WTC11 (cell line): Measurements from ENCODE around the gene CXorf38. TPM values are rescaled to one million over a fixed set of nuclear protein-coding genes. Genes with fewer than 3 reads are reported as not detected.

Source experiments
- ATAC-seq: fragments of 200-7000 bp; cut with Tn5 transposase; 2 replicates; pipeline ENCODE4 v1.10.0; 2021; ENCODE audit warnings: mild to moderate bottlenecking, moderate library complexity
- CTCF ChIA-PET: fragments of 300-600 bp; sonication (Branson Sonifier 250); formaldehyde crosslinking; loops from one replicate; lab custom pipeline; 2021; ENCODE audit warnings: antibody characterized with exemption; lab: Charles Lee
- POLR2A ChIA-PET: fragments of 350-600 bp; sonication (Branson Sonifier 250); formaldehyde crosslinking; loops from one replicate; lab custom pipeline; 2021; ENCODE audit warnings: antibody characterized with exemption; lab: Charles Lee
- DNase-seq: peaks from one replicate; pipeline ENCODE4 v3.0.0; 2021; ENCODE audit warnings: low spot score
- H3K27ac Mint-ChIP-seq: 2 replicates; pipeline ENCODE4 v1.8.0; 2021; ENCODE audit warnings: mixed read lengths
- H3K27me3 Mint-ChIP-seq: 2 replicates; pipeline ENCODE4 v1.8.0; 2021; ENCODE audit warnings: low read depth, mild to moderate bottlenecking, moderate library complexity, mixed read lengths
- H3K36me3 Mint-ChIP-seq: 2 replicates; pipeline ENCODE4 v1.8.0; 2021; ENCODE audit warnings: mixed read lengths
- H3K4me1 Mint-ChIP-seq: 2 replicates; pipeline ENCODE4 v1.8.0; 2022; ENCODE audit warnings: mixed read lengths
- H3K4me3 Mint-ChIP-seq: 2 replicates; pipeline ENCODE4 v1.8.0; 2021; ENCODE audit warnings: mild to moderate bottlenecking, moderate library complexity, mixed read lengths
- H3K9me3 Mint-ChIP-seq: 2 replicates; pipeline ENCODE4 v1.8.0; 2021; ENCODE audit warnings: mixed read lengths
- ATF1 ChIP-seq: sonication (generic); formaldehyde crosslinking; IDR thresholded peaks from 2 replicates; pipeline ENCODE4 v1.8.1; 2023; ENCODE audit warnings: mild to moderate bottlenecking, moderate library complexity, missing genetic modification reagents
- CBFB ChIP-seq: sonication (generic); formaldehyde crosslinking; IDR thresholded peaks from 2 replicates; pipeline ENCODE4 v1.8.1; 2022; ENCODE audit warnings: mild to moderate bottlenecking, low read depth, missing genetic modification reagents
- CREB1 ChIP-seq: sonication (generic); formaldehyde crosslinking; IDR thresholded peaks from 2 replicates; pipeline ENCODE4 v1.8.0; 2023; ENCODE audit warnings: mild to moderate bottlenecking, missing genetic modification reagents
- CREM ChIP-seq: sonication (generic); formaldehyde crosslinking; IDR thresholded peaks from 2 replicates; pipeline ENCODE4 v1.8.1; 2022; ENCODE audit warnings: mild to moderate bottlenecking, missing genetic modification reagents, moderate library complexity
- EMX1 ChIP-seq: fragments of 250-450 bp; sonication (Bioruptor Pico); IDR thresholded peaks from 2 replicates; pipeline ENCODE4 v1.8.0; 2021; ENCODE audit warnings: mild to moderate bottlenecking
- FOXP1 ChIP-seq: sonication (generic); formaldehyde crosslinking; IDR thresholded peaks from 2 replicates; pipeline ENCODE4 v1.8.0; 2022; ENCODE audit warnings: missing genetic modification reagents, mild to moderate bottlenecking, moderate library complexity, borderline replicate concordance
- MYBL2 ChIP-seq: sonication (generic); formaldehyde crosslinking; IDR thresholded peaks from 2 replicates; pipeline ENCODE4 v1.8.1; 2023; ENCODE audit warnings: mild to moderate bottlenecking, moderate library complexity, missing genetic modification reagents
- NFATC4 ChIP-seq: fragments of 250-450 bp; sonication (Bioruptor Pico); IDR thresholded peaks from 2 replicates; pipeline ENCODE4 v1.9.0; 2021; ENCODE audit warnings: mild to moderate bottlenecking
- SOX15 ChIP-seq: fragments of 250-450 bp; sonication (Bioruptor Pico); IDR thresholded peaks from 2 replicates; pipeline ENCODE4 v1.9.0; 2021; ENCODE audit warnings: mild to moderate bottlenecking
- ZNF138 ChIP-seq: sonication (generic); formaldehyde crosslinking; conservative IDR thresholded peaks from 2 replicates; pipeline ENCODE4 v1.8.1; 2022; ENCODE audit warnings: mild to moderate bottlenecking, moderate library complexity, missing genetic modification reagents
- ZNF423 ChIP-seq: fragments of 250-450 bp; sonication (Bioruptor Pico); IDR thresholded peaks from 2 replicates; pipeline ENCODE4 v2.1.2; 2022; ENCODE audit warnings: mild to moderate bottlenecking, moderate library complexity
- total RNA-seq: library from RNA; stranded (reverse); gene quantifications from 3 replicates; pipeline ENCODE4 v1.2.3, GENCODE V29; 2021
- TF ChIP-seq, protein P1 (sequence below): fragments of 250-450 bp; sonication (Bioruptor Pico); IDR thresholded peaks from 2 replicates; pipeline ENCODE4 v1.8.0; 2021; ENCODE audit warnings: mild to moderate bottlenecking
- TF ChIP-seq, protein P2 (sequence below): sonication (generic); formaldehyde crosslinking; IDR thresholded peaks from 2 replicates; pipeline ENCODE4 v1.8.0; 2022; ENCODE audit warnings: mild to moderate bottlenecking, missing genetic modification reagents
- TF ChIP-seq, protein P3 (sequence below): fragments of 200-600 bp; IDR thresholded peaks from 2 replicates; pipeline ENCODE4 v1.8.0; 2022; ENCODE audit warnings: antibody characterized with exemption
- TF ChIP-seq, protein P4 (sequence below): sonication (generic); formaldehyde crosslinking; IDR thresholded peaks from 2 replicates; pipeline ENCODE4 v1.8.1; 2022; ENCODE audit warnings: mild to moderate bottlenecking, moderate library complexity, missing genetic modification reagents
- TF ChIP-seq, protein P5 (sequence below): sonication (generic); formaldehyde crosslinking; IDR thresholded peaks from 2 replicates; pipeline ENCODE4 v1.8.1; 2023; ENCODE audit warnings: mild to moderate bottlenecking, missing genetic modification reagents
- TF ChIP-seq, protein P6 (sequence below): sonication (generic); formaldehyde crosslinking; IDR thresholded peaks from 2 replicates; pipeline ENCODE4 v1.8.1; 2022; ENCODE audit warnings: missing genetic modification reagents, borderline replicate concordance
- TF ChIP-seq, protein P7 (sequence below): sonication (generic); formaldehyde crosslinking; IDR thresholded peaks from 2 replicates; pipeline ENCODE4 v1.8.0; 2023; ENCODE audit warnings: missing genetic modification reagents
- TF ChIP-seq, protein P8 (sequence below): sonication (generic); formaldehyde crosslinking; IDR thresholded peaks from 2 replicates; pipeline ENCODE4 v1.8.0; 2022; ENCODE audit warnings: missing genetic modification reagents

The CXorf38 gene
- total RNA-seq, 1 experiment from 2014 or later, result 10.0 TPM

DNA sequence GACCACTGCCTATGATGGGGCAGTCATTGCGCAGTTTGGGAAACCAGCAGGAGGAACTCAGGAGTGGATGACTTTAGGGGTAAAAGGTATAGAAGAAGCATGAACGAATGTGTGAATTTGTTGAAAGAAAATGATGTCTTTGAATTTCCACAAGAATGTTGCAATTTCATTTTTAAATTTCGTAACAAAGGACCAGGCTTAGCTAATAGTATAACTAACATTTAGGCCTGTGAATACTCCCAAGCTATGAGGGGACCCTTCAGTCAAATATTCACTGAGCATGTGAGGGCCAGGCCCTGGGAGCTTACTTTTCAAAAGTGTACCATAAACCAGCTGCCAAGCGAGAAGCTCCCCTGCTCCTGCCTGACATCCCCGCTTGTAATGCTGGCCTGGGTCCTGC is 18.9 kb downstream of the CXorf38 start:
- no peak for DNase-seq
- Mint-ChIP-seq H3K27ac (no peak overlapping the region), H3K4me1 (peaks cover 6% of the 10 kb centered on the region), H3K4me3 (no peak overlapping the region), H3K36me3 (peaks cover 13% of the 10 kb centered on the region), H3K9me3 (no peaks in the 10 kb centered on the region), H3K27me3 (no peaks in the 10 kb centered on the region)
- TF ChIP-seq, protein P1, sequence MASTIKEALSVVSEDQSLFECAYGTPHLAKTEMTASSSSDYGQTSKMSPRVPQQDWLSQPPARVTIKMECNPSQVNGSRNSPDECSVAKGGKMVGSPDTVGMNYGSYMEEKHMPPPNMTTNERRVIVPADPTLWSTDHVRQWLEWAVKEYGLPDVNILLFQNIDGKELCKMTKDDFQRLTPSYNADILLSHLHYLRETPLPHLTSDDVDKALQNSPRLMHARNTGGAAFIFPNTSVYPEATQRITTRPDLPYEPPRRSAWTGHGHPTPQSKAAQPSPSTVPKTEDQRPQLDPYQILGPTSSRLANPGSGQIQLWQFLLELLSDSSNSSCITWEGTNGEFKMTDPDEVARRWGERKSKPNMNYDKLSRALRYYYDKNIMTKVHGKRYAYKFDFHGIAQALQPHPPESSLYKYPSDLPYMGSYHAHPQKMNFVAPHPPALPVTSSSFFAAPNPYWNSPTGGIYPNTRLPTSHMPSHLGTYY, result no peak
- TF ChIP-seq, protein P2, sequence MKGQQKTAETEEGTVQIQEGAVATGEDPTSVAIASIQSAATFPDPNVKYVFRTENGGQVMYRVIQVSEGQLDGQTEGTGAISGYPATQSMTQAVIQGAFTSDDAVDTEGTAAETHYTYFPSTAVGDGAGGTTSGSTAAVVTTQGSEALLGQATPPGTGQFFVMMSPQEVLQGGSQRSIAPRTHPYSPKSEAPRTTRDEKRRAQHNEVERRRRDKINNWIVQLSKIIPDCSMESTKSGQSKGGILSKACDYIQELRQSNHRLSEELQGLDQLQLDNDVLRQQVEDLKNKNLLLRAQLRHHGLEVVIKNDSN (CRISPR knock-in tag), result no peak
- TF ChIP-seq, protein P3, sequence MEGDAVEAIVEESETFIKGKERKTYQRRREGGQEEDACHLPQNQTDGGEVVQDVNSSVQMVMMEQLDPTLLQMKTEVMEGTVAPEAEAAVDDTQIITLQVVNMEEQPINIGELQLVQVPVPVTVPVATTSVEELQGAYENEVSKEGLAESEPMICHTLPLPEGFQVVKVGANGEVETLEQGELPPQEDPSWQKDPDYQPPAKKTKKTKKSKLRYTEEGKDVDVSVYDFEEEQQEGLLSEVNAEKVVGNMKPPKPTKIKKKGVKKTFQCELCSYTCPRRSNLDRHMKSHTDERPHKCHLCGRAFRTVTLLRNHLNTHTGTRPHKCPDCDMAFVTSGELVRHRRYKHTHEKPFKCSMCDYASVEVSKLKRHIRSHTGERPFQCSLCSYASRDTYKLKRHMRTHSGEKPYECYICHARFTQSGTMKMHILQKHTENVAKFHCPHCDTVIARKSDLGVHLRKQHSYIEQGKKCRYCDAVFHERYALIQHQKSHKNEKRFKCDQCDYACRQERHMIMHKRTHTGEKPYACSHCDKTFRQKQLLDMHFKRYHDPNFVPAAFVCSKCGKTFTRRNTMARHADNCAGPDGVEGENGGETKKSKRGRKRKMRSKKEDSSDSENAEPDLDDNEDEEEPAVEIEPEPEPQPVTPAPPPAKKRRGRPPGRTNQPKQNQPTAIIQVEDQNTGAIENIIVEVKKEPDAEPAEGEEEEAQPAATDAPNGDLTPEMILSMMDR, result no peak
- no peak for TF ChIP-seq SOX15 (CRISPR knock-in tag)
- TF ChIP-seq, protein P4, sequence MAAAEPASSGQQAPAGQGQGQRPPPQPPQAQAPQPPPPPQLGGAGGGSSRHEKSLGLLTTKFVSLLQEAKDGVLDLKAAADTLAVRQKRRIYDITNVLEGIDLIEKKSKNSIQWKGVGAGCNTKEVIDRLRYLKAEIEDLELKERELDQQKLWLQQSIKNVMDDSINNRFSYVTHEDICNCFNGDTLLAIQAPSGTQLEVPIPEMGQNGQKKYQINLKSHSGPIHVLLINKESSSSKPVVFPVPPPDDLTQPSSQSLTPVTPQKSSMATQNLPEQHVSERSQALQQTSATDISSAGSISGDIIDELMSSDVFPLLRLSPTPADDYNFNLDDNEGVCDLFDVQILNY (CRISPR knock-in tag), result no peak
- TF ChIP-seq, protein P5, sequence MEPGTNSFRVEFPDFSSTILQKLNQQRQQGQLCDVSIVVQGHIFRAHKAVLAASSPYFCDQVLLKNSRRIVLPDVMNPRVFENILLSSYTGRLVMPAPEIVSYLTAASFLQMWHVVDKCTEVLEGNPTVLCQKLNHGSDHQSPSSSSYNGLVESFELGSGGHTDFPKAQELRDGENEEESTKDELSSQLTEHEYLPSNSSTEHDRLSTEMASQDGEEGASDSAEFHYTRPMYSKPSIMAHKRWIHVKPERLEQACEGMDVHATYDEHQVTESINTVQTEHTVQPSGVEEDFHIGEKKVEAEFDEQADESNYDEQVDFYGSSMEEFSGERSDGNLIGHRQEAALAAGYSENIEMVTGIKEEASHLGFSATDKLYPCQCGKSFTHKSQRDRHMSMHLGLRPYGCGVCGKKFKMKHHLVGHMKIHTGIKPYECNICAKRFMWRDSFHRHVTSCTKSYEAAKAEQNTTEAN (CRISPR knock-in tag), result no peak
- POLR2A ChIA-PET, result no interaction called here
- ATAC-seq, result no peak
- CTCF ChIA-PET, result no interaction called here

DNA sequence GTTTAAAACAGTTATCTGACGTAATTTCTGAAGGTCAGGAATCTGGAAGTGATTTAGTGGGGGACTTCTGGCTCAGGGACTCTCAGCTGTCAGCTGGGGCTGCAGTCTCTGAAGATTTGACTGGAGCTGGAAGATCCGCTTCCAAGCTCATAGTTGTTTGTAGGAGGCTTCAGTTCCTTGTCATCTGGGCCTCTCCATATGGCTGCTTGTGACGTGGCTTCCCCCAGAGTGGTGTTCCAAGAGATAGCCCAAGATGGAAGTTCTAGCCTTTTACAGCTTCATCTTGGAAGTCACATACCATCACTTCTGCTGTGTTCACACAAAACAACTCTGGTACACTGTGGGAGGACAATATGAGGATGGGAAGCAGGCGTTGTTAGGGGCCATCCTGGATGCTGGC is 22.1 kb downstream of the CXorf38 start:
- Mint-ChIP-seq H3K4me1 (peaks cover 6% of the 10 kb centered on the region), H3K36me3 (peaks cover 4% of the 10 kb centered on the region), H3K9me3 (no peaks in the 10 kb centered on the region), H3K27me3 (peaks cover 4% of the 10 kb centered on the region; the same call in 1 of the 2 replicates), H3K4me3 (no peak overlapping the region), H3K27ac (no peak overlapping the region)
- ATAC-seq, result no peak
- POLR2A ChIA-PET, result no interaction called here
- DNase-seq, result no peak
- CTCF ChIA-PET, result no interaction called here
- TF ChIP-seq EMX1 (CRISPR knock-in tag) (no peak), ZNF423 (CRISPR knock-in tag) (no peak), SOX15 (CRISPR knock-in tag) (no peak), CREB1 (CRISPR knock-in tag) (no peak), FOXP1 (CRISPR knock-in tag) (no peak)

DNA sequence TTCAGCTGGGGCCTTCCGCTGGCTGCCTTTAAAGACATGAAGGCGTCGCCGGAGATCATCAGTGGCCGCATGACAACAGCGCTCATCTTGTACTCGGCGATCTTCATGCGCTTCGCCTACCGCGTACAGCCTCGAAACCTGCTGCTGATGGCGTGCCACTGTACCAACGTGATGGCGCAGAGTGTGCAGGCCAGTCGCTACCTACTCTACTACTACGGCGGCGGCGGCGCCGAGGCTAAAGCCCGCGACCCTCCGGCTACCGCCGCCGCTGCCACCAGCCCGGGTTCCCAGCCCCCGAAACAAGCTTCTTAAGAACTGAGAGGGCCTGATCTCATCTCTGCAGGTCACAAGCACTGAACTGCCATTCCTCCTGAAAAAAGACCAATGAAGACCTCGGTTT is 23.7 kb downstream of the CXorf38 start:
- H3K4me1 Mint-ChIP-seq, result peaks cover 6% of the 10 kb centered on the region
- DNase-seq, result no peak
- no peak for ATAC-seq
- no peaks in the 10 kb centered on the region for H3K9me3 Mint-ChIP-seq
- H3K36me3 Mint-ChIP-seq, result peaks cover 4% of the 10 kb centered on the region; the same call in 1 of the 2 replicates
- ChIA-PET CTCF (interaction anchor here (0.5 to 1.3 kb wide), 2 partner anchors 79 to 792 kb away, joined by 4 read pairs; no protein-coding TSS in a partner anchor), POLR2A (no interaction called here)
- no peak overlapping the region for H3K4me3 Mint-ChIP-seq
- H3K27ac Mint-ChIP-seq, result no peak overlapping the region
- H3K27me3 Mint-ChIP-seq, result peaks cover 4% of the 10 kb centered on the region; the same call in 1 of the 2 replicates
- TF ChIP-seq NFATC4 (CRISPR knock-in tag) (no peak), CBFB (no peak), ZNF138 (CRISPR knock-in tag) (no peak), CREM (CRISPR knock-in tag) (no peak), MYBL2 (no peak), ATF1 (CRISPR knock-in tag) (no peak)
- TF ChIP-seq, protein P6, sequence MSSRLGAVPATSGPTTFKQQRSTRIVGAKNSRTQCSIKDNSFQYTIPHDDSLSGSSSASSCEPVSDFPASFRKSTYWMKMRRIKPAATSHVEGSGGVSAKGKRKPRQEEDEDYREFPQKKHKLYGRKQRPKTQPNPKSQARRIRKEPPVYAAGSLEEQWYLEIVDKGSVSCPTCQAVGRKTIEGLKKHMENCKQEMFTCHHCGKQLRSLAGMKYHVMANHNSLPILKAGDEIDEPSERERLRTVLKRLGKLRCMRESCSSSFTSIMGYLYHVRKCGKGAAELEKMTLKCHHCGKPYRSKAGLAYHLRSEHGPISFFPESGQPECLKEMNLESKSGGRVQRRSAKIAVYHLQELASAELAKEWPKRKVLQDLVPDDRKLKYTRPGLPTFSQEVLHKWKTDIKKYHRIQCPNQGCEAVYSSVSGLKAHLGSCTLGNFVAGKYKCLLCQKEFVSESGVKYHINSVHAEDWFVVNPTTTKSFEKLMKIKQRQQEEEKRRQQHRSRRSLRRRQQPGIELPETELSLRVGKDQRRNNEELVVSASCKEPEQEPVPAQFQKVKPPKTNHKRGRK (CRISPR knock-in tag), result no peak
- TF ChIP-seq, protein P7, sequence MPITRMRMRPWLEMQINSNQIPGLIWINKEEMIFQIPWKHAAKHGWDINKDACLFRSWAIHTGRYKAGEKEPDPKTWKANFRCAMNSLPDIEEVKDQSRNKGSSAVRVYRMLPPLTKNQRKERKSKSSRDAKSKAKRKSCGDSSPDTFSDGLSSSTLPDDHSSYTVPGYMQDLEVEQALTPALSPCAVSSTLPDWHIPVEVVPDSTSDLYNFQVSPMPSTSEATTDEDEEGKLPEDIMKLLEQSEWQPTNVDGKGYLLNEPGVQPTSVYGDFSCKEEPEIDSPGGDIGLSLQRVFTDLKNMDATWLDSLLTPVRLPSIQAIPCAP (CRISPR knock-in tag), result no peak
- TF ChIP-seq, protein P8, sequence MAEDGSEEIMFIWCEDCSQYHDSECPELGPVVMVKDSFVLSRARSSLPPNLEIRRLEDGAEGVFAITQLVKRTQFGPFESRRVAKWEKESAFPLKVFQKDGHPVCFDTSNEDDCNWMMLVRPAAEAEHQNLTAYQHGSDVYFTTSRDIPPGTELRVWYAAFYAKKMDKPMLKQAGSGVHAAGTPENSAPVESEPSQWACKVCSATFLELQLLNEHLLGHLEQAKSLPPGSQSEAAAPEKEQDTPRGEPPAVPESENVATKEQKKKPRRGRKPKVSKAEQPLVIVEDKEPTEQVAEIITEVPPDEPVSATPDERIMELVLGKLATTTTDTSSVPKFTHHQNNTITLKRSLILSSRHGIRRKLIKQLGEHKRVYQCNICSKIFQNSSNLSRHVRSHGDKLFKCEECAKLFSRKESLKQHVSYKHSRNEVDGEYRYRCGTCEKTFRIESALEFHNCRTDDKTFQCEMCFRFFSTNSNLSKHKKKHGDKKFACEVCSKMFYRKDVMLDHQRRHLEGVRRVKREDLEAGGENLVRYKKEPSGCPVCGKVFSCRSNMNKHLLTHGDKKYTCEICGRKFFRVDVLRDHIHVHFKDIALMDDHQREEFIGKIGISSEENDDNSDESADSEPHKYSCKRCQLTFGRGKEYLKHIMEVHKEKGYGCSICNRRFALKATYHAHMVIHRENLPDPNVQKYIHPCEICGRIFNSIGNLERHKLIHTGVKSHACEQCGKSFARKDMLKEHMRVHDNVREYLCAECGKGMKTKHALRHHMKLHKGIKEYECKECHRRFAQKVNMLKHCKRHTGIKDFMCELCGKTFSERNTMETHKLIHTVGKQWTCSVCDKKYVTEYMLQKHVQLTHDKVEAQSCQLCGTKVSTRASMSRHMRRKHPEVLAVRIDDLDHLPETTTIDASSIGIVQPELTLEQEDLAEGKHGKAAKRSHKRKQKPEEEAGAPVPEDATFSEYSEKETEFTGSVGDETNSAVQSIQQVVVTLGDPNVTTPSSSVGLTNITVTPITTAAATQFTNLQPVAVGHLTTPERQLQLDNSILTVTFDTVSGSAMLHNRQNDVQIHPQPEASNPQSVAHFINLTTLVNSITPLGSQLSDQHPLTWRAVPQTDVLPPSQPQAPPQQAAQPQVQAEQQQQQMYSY (CRISPR knock-in tag), result no peak
